ENCODE data around the gene DISP1.

The DISP1 gene

DNA sequence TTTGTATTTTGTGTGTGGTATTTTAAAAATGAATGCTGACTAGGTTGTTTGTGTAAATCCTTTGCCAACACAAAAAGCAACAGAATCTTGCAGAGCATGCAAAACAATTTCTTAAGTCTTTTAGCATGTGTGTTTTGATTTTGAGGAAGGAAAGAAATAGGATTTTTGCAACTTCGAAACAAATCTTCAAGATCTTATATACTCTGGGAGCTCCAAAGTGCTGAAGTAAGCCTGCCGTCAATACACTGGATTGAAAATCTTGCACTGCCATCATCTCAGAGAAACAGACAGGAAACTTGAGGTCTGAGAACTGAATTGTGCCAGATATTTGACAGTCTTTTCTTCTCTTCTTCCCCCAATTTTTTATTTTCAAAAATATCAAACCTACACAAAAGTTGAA, 29.3 kb upstream of the DISP1 start:
- DNase-seq (ENCODE audit: low read depth) = no peak
- H3K4me3 ChIP-seq (ENCODE audit: low read depth, low read length) = no peak overlapping the region
- TF ChIP-seq, protein P1, sequence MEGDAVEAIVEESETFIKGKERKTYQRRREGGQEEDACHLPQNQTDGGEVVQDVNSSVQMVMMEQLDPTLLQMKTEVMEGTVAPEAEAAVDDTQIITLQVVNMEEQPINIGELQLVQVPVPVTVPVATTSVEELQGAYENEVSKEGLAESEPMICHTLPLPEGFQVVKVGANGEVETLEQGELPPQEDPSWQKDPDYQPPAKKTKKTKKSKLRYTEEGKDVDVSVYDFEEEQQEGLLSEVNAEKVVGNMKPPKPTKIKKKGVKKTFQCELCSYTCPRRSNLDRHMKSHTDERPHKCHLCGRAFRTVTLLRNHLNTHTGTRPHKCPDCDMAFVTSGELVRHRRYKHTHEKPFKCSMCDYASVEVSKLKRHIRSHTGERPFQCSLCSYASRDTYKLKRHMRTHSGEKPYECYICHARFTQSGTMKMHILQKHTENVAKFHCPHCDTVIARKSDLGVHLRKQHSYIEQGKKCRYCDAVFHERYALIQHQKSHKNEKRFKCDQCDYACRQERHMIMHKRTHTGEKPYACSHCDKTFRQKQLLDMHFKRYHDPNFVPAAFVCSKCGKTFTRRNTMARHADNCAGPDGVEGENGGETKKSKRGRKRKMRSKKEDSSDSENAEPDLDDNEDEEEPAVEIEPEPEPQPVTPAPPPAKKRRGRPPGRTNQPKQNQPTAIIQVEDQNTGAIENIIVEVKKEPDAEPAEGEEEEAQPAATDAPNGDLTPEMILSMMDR (conservative IDR thresholded peaks at IDR 0.05; ENCODE audit: low read depth, low read length) = no peak

DNA sequence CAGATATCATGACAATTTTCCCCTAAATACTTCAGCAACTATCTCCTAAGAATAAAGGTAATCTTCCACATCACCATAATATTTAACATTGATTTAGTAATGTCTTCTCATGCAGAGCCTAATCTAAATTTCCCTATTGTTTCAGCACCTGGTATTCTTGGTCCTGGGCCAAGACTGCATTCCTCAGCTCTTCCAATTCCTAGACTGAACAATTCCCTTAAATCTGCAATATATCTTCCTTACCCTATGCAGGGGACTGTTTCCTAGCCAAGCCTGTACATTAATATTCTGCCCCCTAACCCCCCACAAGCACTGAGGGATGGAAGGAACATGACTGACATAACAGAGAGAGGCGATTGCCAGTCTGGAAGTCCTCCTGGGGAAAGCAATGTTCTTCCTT, 28.7 kb upstream of the DISP1 start:
- DNase-seq (ENCODE audit: low read depth) = no peak
- TF ChIP-seq, protein P1 (conservative IDR thresholded peaks at IDR 0.05; ENCODE audit: low read depth, low read length) = no peak
- H3K4me3 ChIP-seq (ENCODE audit: low read depth, low read length) = no peak overlapping the region

DNA sequence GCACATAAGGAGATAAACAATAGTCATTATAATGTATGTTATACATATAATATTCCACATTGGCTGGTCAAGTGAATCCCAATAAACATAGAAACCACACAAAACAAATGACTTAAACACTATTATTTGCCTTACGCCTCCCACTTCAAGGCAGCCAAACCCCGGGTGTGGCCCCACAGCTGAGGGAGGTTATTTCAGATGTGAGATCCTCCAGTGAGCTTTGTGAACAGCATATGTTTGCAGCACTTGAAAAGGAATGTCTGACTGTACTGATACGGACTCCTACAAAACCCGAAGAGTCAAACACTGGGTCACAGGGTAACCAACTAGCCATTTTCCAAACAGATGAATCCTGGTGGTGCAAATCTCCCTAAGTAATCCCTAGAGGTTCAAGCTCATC, 27.1 kb upstream of the DISP1 start:
- TF ChIP-seq, protein P1 (conservative IDR thresholded peaks at IDR 0.05; ENCODE audit: low read depth, low read length) = no peak
- no peak overlapping the region for H3K4me3 ChIP-seq (ENCODE audit: low read depth, low read length)
- DNase-seq (ENCODE audit: low read depth) = no peak

DNA sequence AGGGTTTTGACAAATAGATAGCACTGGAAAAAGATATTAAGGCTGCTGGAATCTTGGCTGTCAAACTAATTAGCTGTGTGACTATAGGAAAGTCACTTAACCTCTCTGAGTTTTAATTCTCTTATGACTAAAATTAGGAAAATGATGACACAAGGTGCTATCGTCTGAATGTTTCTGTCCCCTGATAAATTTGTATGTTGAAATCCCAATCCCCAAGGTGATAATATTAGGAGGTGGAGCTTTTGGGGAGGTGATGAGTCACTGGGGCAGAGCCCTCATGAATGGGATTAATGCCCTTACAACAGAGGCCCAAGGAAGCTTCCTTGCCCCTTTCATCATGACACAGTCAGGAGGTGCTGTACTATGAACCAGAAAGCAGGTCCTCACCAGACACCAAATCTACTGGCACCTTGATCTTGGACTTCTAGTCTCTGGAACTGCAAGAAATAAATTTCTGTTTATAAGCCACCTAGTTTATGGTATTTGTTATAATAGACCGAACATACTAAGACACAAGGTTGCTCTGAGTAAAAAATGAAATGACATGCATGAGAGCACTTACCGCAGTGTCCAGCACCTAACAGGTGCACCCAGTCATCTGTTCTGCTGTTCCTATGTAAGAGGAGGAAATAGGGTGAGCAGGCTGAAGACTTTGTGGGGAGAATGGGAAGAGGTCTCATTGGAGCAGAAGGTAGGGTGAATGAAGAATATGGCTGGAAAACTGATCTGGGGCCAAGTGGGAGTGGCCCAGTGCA, 26.3 kb upstream of the DISP1 start:
- TF ChIP-seq, protein P1 (conservative IDR thresholded peaks at IDR 0.05; ENCODE audit: low read depth, low read length) = no peak
- no peak for DNase-seq (ENCODE audit: low read depth)
- H3K4me3 ChIP-seq (ENCODE audit: low read depth, low read length) = no peak overlapping the region

DNA sequence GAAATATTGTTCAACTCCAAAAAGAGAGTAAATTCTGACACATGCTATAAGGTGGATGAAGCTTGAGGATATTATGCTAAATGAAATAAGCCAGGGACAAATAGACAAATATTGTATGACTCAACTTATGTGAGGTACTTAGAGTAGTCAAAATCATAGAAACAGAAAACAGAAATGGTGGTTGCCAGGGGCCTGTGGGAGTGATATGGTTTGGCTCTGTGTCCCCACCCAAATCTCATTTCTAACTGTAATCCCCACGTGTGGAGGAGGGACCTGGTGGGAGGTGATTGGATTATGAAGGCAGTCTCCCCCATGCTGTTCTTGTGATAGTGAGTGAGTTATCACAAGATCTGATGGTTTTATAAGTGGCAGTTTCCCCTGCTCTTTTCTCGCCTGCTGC, 24.7 kb upstream of the DISP1 start:
- TF ChIP-seq, protein P1 (conservative IDR thresholded peaks at IDR 0.05; ENCODE audit: low read depth, low read length) = no peak
- H3K4me3 ChIP-seq (ENCODE audit: low read depth, low read length) = no peak overlapping the region
- DNase-seq (ENCODE audit: low read depth) = no peak

DNA sequence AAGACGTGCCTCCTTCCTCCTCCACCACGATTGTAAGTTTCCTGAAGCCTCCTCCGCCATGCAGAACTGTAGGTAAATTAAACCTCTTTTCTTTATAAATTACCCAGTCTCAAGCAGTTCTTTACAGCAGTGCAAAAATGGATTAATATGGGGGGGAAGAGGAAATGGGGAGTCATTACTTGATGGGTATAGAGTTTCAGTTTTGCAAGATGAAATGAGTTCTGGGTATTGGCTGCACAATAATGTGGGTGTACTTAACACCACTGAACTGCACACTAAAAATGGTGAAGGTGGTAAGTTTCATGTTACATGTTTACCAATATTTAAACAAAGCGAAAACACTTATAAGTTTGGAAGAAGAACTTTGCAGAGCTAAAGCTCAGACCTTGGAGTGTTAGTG, 24.3 kb upstream of the DISP1 start:
- TF ChIP-seq, protein P1 (conservative IDR thresholded peaks at IDR 0.05; ENCODE audit: low read depth, low read length) = no peak
- no peak overlapping the region for H3K4me3 ChIP-seq (ENCODE audit: low read depth, low read length)
- no peak for DNase-seq (ENCODE audit: low read depth)

Data from choroid plexus epithelial cell (primary cell).